Gastrocnemius medialis (tissue), 4 donors: ENCODE data around the gene GRID1.

Source experiments
- POLR2A ChIP-seq, 2 donors: fragments of 450-650 bp; IDR thresholded peaks; one replicate each; pipeline ENCODE4 v1.6.1; 2017; ENCODE audit warnings: antibody characterized with exemption in 2 of 2, mild to moderate bottlenecking in 2 of 2, moderate library complexity in 2 of 2
- TF ChIP-seq, protein P1 (sequence below), 5 experiments: fragments of 450-650 bp in 3 of 5; fragments of 200-600 bp in 2 of 5; sonication (generic) in 2 of 5; IDR thresholded peaks in 4 of 5; conservative IDR thresholded peaks in 1 of 5; 1 replicate in 4 of 5; 2 replicates in 1 of 5; pipeline ENCODE4 v1.5.1; 2016 to 2019; ENCODE audit warnings: antibody characterized with exemption in 5 of 5, mild to moderate bottlenecking in 3 of 5, moderate library complexity in 3 of 5

DNA sequence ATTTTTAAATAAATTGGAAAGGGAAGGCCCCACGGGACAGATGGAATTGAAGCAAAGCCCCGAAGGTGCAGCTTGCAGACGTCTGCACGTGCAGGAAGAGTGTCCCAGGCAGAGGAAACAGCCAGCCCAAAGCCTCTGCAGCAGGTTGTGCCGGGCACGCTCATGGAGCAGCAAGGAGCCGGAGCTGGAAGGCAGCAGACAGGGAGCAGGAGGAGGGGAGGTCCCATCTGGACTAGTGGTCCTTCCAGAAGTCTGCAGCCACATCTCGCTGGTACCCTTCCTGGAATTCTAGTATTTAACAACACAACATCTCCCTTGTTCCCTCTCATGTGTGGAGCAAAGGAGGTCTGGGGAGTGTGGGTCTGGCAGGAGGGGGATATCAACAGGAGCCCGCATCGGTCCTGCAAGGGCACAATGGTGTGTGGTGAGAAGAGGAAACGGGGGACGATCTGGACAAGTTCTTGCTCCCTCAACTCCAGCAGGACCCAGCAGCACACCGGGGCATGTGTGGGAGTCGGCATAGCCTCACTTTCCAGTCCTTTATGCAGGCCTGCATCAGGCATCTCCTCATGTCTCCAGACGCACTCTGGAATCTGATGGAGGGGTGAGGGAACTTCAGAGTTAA, 169.3 kb downstream of the GRID1 start:
- TF ChIP-seq, protein P1, sequence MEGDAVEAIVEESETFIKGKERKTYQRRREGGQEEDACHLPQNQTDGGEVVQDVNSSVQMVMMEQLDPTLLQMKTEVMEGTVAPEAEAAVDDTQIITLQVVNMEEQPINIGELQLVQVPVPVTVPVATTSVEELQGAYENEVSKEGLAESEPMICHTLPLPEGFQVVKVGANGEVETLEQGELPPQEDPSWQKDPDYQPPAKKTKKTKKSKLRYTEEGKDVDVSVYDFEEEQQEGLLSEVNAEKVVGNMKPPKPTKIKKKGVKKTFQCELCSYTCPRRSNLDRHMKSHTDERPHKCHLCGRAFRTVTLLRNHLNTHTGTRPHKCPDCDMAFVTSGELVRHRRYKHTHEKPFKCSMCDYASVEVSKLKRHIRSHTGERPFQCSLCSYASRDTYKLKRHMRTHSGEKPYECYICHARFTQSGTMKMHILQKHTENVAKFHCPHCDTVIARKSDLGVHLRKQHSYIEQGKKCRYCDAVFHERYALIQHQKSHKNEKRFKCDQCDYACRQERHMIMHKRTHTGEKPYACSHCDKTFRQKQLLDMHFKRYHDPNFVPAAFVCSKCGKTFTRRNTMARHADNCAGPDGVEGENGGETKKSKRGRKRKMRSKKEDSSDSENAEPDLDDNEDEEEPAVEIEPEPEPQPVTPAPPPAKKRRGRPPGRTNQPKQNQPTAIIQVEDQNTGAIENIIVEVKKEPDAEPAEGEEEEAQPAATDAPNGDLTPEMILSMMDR (IDR thresholded peaks at IDR 0.05 in 4 of 5, conservative IDR thresholded peaks at IDR 0.05 in 1 of 5): no peak
- no peak for TF ChIP-seq POLR2A (IDR thresholded peaks at IDR 0.05)
